A549 (cell line): ENCODE results near the gene AP5B1. TPM values are rescaled to one million over a fixed set of nuclear protein-coding genes. Genes with fewer than 3 reads are reported as not detected.

Experiments used
- ATAC-seq, 2 experiments: fragments of 200-7000 bp in 1 of 2; fragments of >200 bp in 1 of 2; cut with Nextera tagmentation in 1 of 2; cut with Tn5 transposase in 1 of 2; 3 replicates each; pipeline versions ENCODE4 v1.8.0 to v1.9.1; 2018 to 2020; ENCODE audit warnings: mild to moderate bottlenecking in 1 of 2, moderate library complexity in 1 of 2
- CTCF ChIA-PET: fragments of 300-600 bp; sonication (Branson Sonifier 250); formaldehyde crosslinking; extraction: SDS; loops from one replicate; lab custom pipeline; 2021; ENCODE audit warnings: antibody characterized with exemption, inconsistent platforms; lab: Yijun Ruan, JAX
- POLR2A ChIA-PET: fragments of 350-600 bp; formaldehyde crosslinking; extraction: SDS; loops from one replicate; lab custom pipeline; 2021; ENCODE audit warnings: antibody characterized with exemption, inconsistent platforms; lab: Yijun Ruan, JAX
- DNase-seq, 2 experiments: peaks; one replicate each; pipeline versions ENCODE4 v3.0.0 to v3.0.0-alpha.2; 2011 to 2016; ENCODE audit warnings: low read depth in 1 of 2, low spot score in 1 of 2
- FAIRE-seq: peaks from 2 replicates; lab custom pipeline; 2011; peaks lifted over from hg19 to GRCh38; lab: Jason Lieb, UNC
- H3K27ac ChIP-seq, 2 experiments: fragments of >200 bp; sonication (Bioruptor Twin); formaldehyde crosslinking; 3 replicates each; pipeline ENCODE4 v1.5.1; 2016 to 2017
- H3K4me1 ChIP-seq: fragments of >200 bp; sonication (Bioruptor Twin); formaldehyde crosslinking; 3 replicates; pipeline ENCODE4 v1.6.1; 2016
- H3K4me2 ChIP-seq: fragments of >200 bp; sonication (Bioruptor Twin); formaldehyde crosslinking; 3 replicates; pipeline ENCODE4 v1.6.1; 2016
- H3K4me3 ChIP-seq: fragments of >200 bp; sonication (Bioruptor Twin); formaldehyde crosslinking; 3 replicates; pipeline ENCODE4 v1.5.1; 2016
- H3K9me3 ChIP-seq: fragments of >200 bp; sonication (Bioruptor Twin); formaldehyde crosslinking; 3 replicates; pipeline ENCODE4 v1.6.1; 2016
- BHLHE40 ChIP-seq: IDR thresholded peaks from 2 replicates; pipeline ENCODE4 v1.6.1; 2012; ENCODE audit warnings: low read depth, low read length, inconsistent platforms
- CBX2 ChIP-seq: fragments of 200-600 bp; sonication (generic); IDR thresholded peaks from 2 replicates; pipeline ENCODE4 v1.6.1; 2016; ENCODE audit warnings: low read depth, mild to moderate bottlenecking, borderline replicate concordance
- CEBPB ChIP-seq, 2 experiments: fragments of >200 bp in 1 of 2; sonication (Bioruptor Twin) in 1 of 2; formaldehyde crosslinking in 1 of 2; IDR thresholded peaks; 2 replicates each; pipeline ENCODE4 v1.6.1; 2012 to 2016
- CHD2 ChIP-seq: fragments of 150-350 bp; IDR thresholded peaks from 2 replicates; pipeline ENCODE4 v1.6.1; 2014; ENCODE audit warnings: low read length; ENCODE audit not compliant: partially characterized antibody
- EHF ChIP-seq: fragments of 250-450 bp; sonication (Bioruptor Pico); IDR thresholded peaks from 2 replicates; pipeline ENCODE4 v1.5.0; 2020; ENCODE audit warnings: mild to moderate bottlenecking
- EHMT2 ChIP-seq: fragments of 200-600 bp; sonication (generic); IDR thresholded peaks from 2 replicates; pipeline ENCODE4 v1.6.1; 2016; ENCODE audit warnings: antibody characterized with exemption, low read depth, mild to moderate bottlenecking, moderate library complexity
- FOSL2 ChIP-seq, 2 experiments: fragments of 450-650 bp in 1 of 2; fragments of >200 bp in 1 of 2; sonication (Bioruptor Twin) in 1 of 2; formaldehyde crosslinking; IDR thresholded peaks; 2 replicates each; pipeline versions ENCODE4 v1.5.0 to v1.6.1; 2016 to 2020; ENCODE audit warnings: mild to moderate bottlenecking in 1 of 2, moderate library complexity in 1 of 2
- FOXS1 ChIP-seq: fragments of 250-450 bp; sonication (Bioruptor Pico); IDR thresholded peaks from 2 replicates; pipeline ENCODE4 v1.5.0; 2020; ENCODE audit warnings: mild to moderate bottlenecking, moderate library complexity
- GATA3 ChIP-seq: IDR thresholded peaks from 2 replicates; pipeline ENCODE4 v1.6.1; 2012; ENCODE audit warnings: borderline replicate concordance
- HEYL ChIP-seq: fragments of 250-450 bp; sonication (Bioruptor Pico); IDR thresholded peaks from 2 replicates; pipeline ENCODE4 v1.8.0; 2021; ENCODE audit warnings: mild to moderate bottlenecking, moderate library complexity
- KDM1A ChIP-seq: fragments of 200-600 bp; sonication (generic); IDR thresholded peaks from 2 replicates; pipeline ENCODE4 v1.6.1; 2016; ENCODE audit warnings: low read depth, mild to moderate bottlenecking
- MAZ ChIP-seq: fragments of 150-350 bp; IDR thresholded peaks from 2 replicates; pipeline ENCODE4 v1.6.1; 2014; ENCODE audit warnings: antibody characterized with exemption, low read depth, low read length, borderline replicate concordance
- NR3C1 ChIP-seq: fragments of >200 bp; sonication (Bioruptor Twin); formaldehyde crosslinking; IDR thresholded peaks from 3 replicates; pipeline ENCODE4 v1.6.1; 2017
- POLR2A ChIP-seq: IDR thresholded peaks from 2 replicates; pipeline ENCODE4 v1.6.1; 2012; ENCODE audit warnings: mild to moderate bottlenecking, low read length
- POLR2AphosphoS2 ChIP-seq: conservative IDR thresholded peaks from 2 replicates; pipeline ENCODE4 v1.6.1; 2012; ENCODE audit warnings: low read length, improper control_type of control experiment, inconsistent platforms
- RARB ChIP-seq: fragments of 250-450 bp; sonication (Bioruptor Pico); IDR thresholded peaks from 2 replicates; pipeline ENCODE4 v1.8.0; 2021; ENCODE audit warnings: mild to moderate bottlenecking, moderate library complexity
- RCOR1 ChIP-seq: fragments of 150-350 bp; IDR thresholded peaks from 2 replicates; pipeline ENCODE4 v1.6.1; 2014; ENCODE audit warnings: antibody characterized with exemption, low read length, low read depth
- TP53 ChIP-seq: fragments of 250-450 bp; sonication (Bioruptor Pico); IDR thresholded peaks from 2 replicates; pipeline ENCODE4 v1.5.0; 2021; ENCODE audit warnings: mild to moderate bottlenecking, moderate library complexity
- ZFP36 ChIP-seq: fragments of 450-650 bp; IDR thresholded peaks from 2 replicates; pipeline ENCODE4 v1.6.1; 2014; ENCODE audit warnings: borderline replicate concordance; ENCODE audit not compliant: partially characterized antibody
- WGBS: methylation state at CpG from one replicate; pipeline ENCODE4 v1.1.6; 2017; ENCODE audit errors: missing lambda C conversion rate; 5-methylcytosine and 5-hydroxymethylcytosine counted together
- polyA plus RNA-seq, 4 experiments: library from polyadenylated mRNA; depleted of rRNA in 3 of 4; stranded (reverse); fragments of >200 nt; fragmentation: RNase III in 1 of 4; extraction: RNeasy Plus Mini Kit Qiagen cat#74134 plus additional on column Dnase treatment in 1 of 4; gene quantifications; 2 replicates in 3 of 4; 3 replicates in 1 of 4; pipeline ENCODE4 v1.2.3, GENCODE V29; 2011 to 2017
- TF ChIP-seq, protein P1 (sequence below): fragments of 250-450 bp; sonication (Bioruptor Pico); IDR thresholded peaks from 2 replicates; pipeline ENCODE4 v1.5.0; 2021; ENCODE audit warnings: mild to moderate bottlenecking, moderate library complexity, borderline replicate concordance
- TF ChIP-seq, protein P2 (sequence below): fragments of 250-450 bp; sonication (Bioruptor Pico); IDR thresholded peaks from 2 replicates; pipeline ENCODE4 v1.5.0; 2020; ENCODE audit warnings: low read depth, mild to moderate bottlenecking, moderate library complexity
- TF ChIP-seq, protein P3 (sequence below): IDR thresholded peaks from 2 replicates; pipeline ENCODE4 v1.6.1; 2012; ENCODE audit warnings: low read depth, borderline replicate concordance
- TF ChIP-seq, protein P4 (sequence below): fragments of >200 bp; sonication (Bioruptor Twin); formaldehyde crosslinking; IDR thresholded peaks from 3 replicates; pipeline ENCODE4 v1.5.1; 2016

AP5B1 gene
- polyA plus RNA-seq, 2 of the 4 experiments (the other 2 are of a cell fraction): 5.2 to 10.2 TPM

DNA sequence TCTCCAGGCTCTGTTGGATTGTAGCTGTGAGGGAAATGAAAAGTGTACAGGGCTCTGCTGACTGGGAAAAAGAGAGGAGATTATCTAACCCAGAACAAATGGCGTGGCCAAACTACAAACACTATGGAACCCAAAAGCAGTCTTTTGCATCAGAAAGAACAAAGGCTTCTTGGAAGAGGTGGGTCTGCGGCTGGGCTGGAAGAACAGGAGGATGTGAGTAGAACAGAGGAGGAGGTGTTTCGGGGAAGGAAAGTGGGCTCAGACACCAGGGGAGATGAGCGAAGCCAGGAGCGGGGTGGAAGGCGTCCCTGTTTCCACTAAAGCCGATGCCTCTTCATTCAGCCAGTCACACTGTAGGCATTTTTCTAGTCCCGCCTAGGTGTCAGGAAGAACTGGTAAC lies 18.1 kb upstream of the AP5B1 start (continued):
- TF ChIP-seq GATA3: no peak
- TF ChIP-seq CEBPB (IDR thresholded peaks at IDR 0.05): no peak
- no peak for TF ChIP-seq BHLHE40
- TF ChIP-seq, protein P1, sequence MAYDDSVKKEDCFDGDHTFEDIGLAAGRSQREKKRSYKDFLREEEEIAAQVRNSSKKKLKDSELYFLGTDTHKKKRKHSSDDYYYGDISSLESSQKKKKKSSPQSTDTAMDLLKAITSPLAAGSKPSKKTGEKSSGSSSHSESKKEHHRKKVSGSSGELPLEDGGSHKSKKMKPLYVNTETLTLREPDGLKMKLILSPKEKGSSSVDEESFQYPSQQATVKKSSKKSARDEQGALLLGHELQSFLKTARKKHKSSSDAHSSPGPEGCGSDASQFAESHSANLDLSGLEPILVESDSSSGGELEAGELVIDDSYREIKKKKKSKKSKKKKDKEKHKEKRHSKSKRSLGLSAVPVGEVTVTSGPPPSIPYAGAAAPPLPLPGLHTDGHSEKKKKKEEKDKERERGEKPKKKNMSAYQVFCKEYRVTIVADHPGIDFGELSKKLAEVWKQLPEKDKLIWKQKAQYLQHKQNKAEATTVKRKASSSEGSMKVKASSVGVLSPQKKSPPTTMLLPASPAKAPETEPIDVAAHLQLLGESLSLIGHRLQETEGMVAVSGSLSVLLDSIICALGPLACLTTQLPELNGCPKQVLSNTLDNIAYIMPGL: no peak
- TF ChIP-seq POLR2AphosphoS2: no peak

DNA sequence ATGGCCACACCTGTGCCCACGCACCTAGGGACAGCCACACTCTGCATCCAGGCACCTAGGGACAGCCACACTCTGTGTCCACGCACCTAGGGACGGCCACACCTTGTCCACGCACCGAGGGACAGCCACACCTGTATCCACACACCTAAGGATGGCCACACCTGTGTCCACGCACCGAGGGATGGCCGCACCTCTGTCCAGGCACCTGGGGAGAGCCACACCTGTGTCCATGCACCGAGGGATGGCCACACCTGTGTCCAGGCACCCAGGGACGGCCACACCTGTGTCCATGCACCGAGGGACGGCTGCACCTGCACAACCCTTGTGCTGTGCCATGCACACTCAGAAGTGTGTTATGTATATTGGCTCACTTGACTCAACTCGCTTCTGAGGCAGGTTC lies 16.9 kb upstream of the AP5B1 start:
- Histone ChIP-seq H3K9me3 (no peaks in the 10 kb centered on the region), H3K4me3 (no peak overlapping the region), H3K27ac (no peak overlapping the region), H3K4me2 (no peak overlapping the region)
- POLR2A ChIA-PET: no interaction called here
- 40% methylated on average over 8 of the region's 13 CpGs for WGBS
- no peak for FAIRE-seq
- DNase-seq: no peak
- CTCF ChIA-PET: interaction anchor here (0.9 to 19.2 kb wide), 4 partner anchors 14 to 22 kb away, joined by 4 to 173 read pairs (median 10); partner anchors contain the start of gene AP5B1
- TF ChIP-seq KDM1A (no peak), FOSL2 (IDR thresholded peaks at IDR 0.05) (no peak), FOSL2 (CRISPR knock-in tag; IDR thresholded peaks at IDR 0.05) (no peak), CBX2 (no peak), POLR2AphosphoS2 (no peak), MAZ (no peak), RCOR1 (no peak), TP53 (CRISPR knock-in tag) (no peak), EHMT2 (no peak), FOXS1 (CRISPR knock-in tag) (no peak), EHF (CRISPR knock-in tag) (no peak), CHD2 (no peak), RARB (CRISPR knock-in tag) (no peak), POLR2A (no peak), NR3C1 (no peak), BHLHE40 (no peak), ZFP36 (no peak), HEYL (CRISPR knock-in tag) (no peak)
- TF ChIP-seq, protein P2, sequence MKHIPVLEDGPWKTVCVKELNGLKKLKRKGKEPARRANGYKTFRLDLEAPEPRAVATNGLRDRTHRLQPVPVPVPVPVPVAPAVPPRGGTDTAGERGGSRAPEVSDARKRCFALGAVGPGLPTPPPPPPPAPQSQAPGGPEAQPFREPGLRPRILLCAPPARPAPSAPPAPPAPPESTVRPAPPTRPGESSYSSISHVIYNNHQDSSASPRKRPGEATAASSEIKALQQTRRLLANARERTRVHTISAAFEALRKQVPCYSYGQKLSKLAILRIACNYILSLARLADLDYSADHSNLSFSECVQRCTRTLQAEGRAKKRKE (CRISPR knock-in tag): no peak
- TF ChIP-seq, protein P3, sequence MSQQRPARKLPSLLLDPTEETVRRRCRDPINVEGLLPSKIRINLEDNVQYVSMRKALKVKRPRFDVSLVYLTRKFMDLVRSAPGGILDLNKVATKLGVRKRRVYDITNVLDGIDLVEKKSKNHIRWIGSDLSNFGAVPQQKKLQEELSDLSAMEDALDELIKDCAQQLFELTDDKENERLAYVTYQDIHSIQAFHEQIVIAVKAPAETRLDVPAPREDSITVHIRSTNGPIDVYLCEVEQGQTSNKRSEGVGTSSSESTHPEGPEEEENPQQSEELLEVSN: no peak
- TF ChIP-seq, protein P4, sequence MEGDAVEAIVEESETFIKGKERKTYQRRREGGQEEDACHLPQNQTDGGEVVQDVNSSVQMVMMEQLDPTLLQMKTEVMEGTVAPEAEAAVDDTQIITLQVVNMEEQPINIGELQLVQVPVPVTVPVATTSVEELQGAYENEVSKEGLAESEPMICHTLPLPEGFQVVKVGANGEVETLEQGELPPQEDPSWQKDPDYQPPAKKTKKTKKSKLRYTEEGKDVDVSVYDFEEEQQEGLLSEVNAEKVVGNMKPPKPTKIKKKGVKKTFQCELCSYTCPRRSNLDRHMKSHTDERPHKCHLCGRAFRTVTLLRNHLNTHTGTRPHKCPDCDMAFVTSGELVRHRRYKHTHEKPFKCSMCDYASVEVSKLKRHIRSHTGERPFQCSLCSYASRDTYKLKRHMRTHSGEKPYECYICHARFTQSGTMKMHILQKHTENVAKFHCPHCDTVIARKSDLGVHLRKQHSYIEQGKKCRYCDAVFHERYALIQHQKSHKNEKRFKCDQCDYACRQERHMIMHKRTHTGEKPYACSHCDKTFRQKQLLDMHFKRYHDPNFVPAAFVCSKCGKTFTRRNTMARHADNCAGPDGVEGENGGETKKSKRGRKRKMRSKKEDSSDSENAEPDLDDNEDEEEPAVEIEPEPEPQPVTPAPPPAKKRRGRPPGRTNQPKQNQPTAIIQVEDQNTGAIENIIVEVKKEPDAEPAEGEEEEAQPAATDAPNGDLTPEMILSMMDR: no peak
- TF ChIP-seq, all 56 proteins: peak for 0
- no peak for ATAC-seq
- H3K4me1 ChIP-seq: no peaks in the 10 kb centered on the region
